Nephron progenitor cell (in vitro differentiated cells): ENCODE measurements around the gene STING1.
A peak's percentile ranks its signal among the peaks of the same experiment; 100 is the strongest.

Experiments used
- DNase-seq: peaks from one replicate; pipeline ENCODE4 v3.0.0; 2021
- H3K27ac Mint-ChIP-seq: 2 replicates; pipeline ENCODE4 v1.8.0; 2021; ENCODE audit warnings: mild to moderate bottlenecking, moderate library complexity, mixed read lengths
- H3K27me3 Mint-ChIP-seq: 2 replicates; pipeline ENCODE4 v1.8.0; 2021; ENCODE audit warnings: mild to moderate bottlenecking, low read depth, mixed read lengths; ENCODE audit not compliant: poor library complexity
- H3K36me3 Mint-ChIP-seq: 2 replicates; pipeline ENCODE4 v1.8.0; 2021; ENCODE audit warnings: low read depth, mixed read lengths
- H3K4me1 Mint-ChIP-seq: 2 replicates; pipeline ENCODE4 v1.8.0; 2021; ENCODE audit warnings: mixed read lengths
- H3K4me3 Mint-ChIP-seq: 2 replicates; pipeline ENCODE4 v1.8.0; 2021; ENCODE audit warnings: mild to moderate bottlenecking, moderate library complexity, mixed read lengths
- H3K9me3 Mint-ChIP-seq: 2 replicates; pipeline ENCODE4 v1.8.0; 2021; ENCODE audit warnings: mild to moderate bottlenecking, moderate library complexity, mixed read lengths
- TF ChIP-seq, protein P1 (sequence below): fragments of 200-600 bp; sonication (generic); IDR thresholded peaks from 2 replicates; pipeline ENCODE4 v1.5.0; 2021; ENCODE audit warnings: antibody characterized with exemption

Gene STING1

DNA sequence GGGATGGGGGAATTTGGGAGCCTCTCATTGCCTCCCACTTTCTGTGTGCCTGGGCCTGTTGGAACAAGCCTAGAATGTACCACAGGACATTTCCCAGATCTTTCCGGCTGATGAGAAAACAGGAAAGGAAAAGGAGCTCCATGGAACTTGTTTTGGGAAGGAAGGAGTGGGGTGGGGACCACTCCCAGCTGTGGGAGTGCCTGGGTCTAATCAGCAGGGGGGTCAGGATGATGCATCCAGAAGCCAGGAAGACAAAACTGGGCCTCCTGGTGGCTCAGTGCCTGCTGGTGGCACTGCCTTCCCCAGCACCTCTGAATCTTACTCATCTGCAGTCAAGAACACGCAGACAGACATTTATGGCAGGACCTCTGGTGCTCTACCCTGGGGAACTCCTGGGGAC, 9.0 kb downstream of the STING1 start:
- Mint-ChIP-seq H3K9me3 (no peaks in the 10 kb centered on the region), H3K27ac (peak overlapping the region; percentile 99), H3K4me1 (peaks cover 61% of the 10 kb centered on the region), H3K36me3 (no peaks in the 10 kb centered on the region), H3K4me3 (peak overlapping the region; percentile 67), H3K27me3 (no peaks in the 10 kb centered on the region)
- no peak for DNase-seq
- TF ChIP-seq, protein P1, sequence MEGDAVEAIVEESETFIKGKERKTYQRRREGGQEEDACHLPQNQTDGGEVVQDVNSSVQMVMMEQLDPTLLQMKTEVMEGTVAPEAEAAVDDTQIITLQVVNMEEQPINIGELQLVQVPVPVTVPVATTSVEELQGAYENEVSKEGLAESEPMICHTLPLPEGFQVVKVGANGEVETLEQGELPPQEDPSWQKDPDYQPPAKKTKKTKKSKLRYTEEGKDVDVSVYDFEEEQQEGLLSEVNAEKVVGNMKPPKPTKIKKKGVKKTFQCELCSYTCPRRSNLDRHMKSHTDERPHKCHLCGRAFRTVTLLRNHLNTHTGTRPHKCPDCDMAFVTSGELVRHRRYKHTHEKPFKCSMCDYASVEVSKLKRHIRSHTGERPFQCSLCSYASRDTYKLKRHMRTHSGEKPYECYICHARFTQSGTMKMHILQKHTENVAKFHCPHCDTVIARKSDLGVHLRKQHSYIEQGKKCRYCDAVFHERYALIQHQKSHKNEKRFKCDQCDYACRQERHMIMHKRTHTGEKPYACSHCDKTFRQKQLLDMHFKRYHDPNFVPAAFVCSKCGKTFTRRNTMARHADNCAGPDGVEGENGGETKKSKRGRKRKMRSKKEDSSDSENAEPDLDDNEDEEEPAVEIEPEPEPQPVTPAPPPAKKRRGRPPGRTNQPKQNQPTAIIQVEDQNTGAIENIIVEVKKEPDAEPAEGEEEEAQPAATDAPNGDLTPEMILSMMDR, result no peak

DNA sequence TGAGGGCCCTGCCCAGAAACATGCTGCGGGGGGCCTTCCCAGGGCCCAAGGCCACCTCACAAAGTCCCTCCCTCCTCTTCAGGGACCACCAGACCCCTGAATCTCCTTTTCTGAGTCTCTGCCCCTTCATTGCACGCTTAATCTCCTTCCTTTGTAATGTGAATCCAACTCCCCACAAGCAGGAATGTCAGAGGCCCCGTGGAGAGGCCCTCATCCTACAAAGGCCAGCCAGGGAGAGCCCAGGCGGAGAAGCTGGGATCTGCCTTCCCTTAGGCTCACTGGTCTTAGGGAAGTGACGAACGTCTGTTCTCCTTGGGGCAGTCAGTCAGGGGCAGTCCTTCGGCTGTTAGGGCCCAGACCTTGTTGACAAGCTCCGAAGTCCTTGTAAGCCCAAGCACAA, 9.5 kb downstream of the STING1 start:
- Mint-ChIP-seq H3K27me3 (no peaks in the 10 kb centered on the region), H3K9me3 (no peaks in the 10 kb centered on the region), H3K27ac (peak overlapping the region; percentile 99), H3K4me3 (peak overlapping the region; percentile 67), H3K36me3 (no peaks in the 10 kb centered on the region), H3K4me1 (peaks cover 61% of the 10 kb centered on the region)
- TF ChIP-seq, protein P1, result no peak
- DNase-seq, result peak; percentile 51

DNA sequence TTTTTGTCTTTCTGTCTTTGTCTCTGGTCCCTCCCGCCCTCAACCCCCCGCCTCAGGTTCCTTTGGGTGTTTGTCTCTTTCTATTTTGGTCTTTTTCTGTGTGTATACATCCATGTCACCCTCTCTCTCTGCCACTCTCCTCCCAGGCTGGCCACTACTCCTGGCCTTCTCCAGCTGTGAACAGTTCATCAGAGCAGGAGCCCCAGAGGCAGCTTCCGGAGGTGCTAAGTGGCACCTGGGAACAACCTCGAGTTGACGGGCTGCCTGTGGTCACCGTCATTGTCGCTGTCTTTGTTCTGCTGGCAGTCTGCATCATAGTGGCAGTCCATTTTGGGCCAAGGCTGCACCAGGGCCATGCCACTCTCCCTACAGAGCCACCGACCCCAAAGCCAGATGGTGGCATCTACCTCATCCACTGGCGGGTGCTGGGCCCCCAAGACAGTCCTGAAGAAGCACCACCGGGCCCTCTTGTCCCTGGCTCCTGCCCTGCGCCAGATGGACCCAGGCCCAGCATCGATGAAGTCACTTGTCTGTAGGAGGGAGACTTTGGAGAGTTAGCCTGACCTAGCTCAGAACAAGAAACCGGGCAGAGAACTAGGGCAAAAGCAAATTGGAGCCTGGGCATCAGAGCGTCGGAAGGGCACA, 10.1 kb downstream of the STING1 start:
- no peak for DNase-seq
- Mint-ChIP-seq H3K27me3 (no peaks in the 10 kb centered on the region), H3K4me1 (peaks cover 61% of the 10 kb centered on the region), H3K4me3 (no peak overlapping the region), H3K27ac (peak overlapping the region; percentile 99), H3K9me3 (no peaks in the 10 kb centered on the region), H3K36me3 (no peaks in the 10 kb centered on the region)
- TF ChIP-seq, protein P1, result no peak

DNA sequence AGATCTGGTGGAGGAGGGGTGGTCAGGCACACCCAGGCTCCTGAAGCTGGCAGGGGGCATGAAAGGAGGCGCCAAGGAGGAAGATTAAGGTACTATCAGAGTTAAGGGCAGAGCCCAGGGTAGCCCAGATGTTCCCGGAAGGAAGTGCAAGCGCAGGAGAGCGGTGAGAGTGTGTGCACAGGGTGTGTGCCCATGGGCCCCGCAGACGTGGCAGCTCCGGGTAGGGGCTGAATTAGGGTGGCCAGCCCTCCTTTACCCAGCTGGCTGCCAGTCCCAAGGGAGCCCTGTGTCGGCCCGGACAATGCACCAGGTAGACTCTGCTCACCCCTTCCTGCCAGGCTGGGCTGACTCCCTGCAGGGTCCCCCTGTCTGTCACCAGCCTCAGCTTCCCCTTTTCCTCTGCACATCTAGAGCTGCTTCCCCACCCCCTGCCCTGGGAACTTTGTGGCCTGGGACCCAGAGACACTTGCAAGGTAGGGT, 11.7 kb downstream of the STING1 start, which contains the start of gene SMIM33:
SMIM33 (plus strand) TSS at position 184 of the 480 bp plus-strand sequence; CDS start at position 302, 118 bp downstream.
- TF ChIP-seq, protein P1, result no peak
- Mint-ChIP-seq H3K9me3 (no peaks in the 10 kb centered on the region), H3K27me3 (no peaks in the 10 kb centered on the region), H3K4me1 (peaks cover 63% of the 10 kb centered on the region), H3K27ac (no peak within 1 kb of the TSS), H3K36me3 (no peaks in the 10 kb centered on the region), H3K4me3 (no peak within 1 kb of the TSS)
- DNase-seq, result no peak

DNA sequence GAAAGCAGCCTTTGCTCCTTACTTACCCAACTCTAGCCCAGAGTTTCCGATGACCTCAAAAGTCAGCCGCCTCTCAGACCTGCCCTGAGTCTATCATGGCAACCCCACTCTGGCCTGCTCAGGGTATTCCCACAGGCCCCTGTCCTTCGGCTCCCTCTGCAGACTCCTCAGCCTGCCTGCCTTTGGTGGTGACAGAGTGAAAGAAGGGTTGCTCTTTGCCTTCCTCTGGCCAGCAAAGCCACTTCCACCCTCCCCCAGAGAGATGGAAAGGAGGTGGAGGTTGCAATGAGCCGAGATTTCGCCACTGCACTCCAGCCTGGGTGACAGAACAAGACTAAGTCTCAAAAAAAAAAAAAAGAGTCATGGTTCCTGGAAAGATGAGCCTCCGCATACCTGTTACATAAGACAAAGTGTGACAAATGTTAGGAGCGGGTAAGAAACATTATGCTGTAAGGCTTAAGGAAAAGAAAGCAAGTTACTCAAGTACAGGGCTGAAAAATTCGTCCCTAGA, 14.1 kb downstream of the STING1 start:
- peak overlapping the region; percentile 90 for H3K27ac Mint-ChIP-seq
- TF ChIP-seq, protein P1, result no peak
- no peak overlapping the region for H3K4me3 Mint-ChIP-seq
- no peaks in the 10 kb centered on the region for H3K27me3 Mint-ChIP-seq
- H3K4me1 Mint-ChIP-seq, result peaks cover 39% of the 10 kb centered on the region
- no peaks in the 10 kb centered on the region for H3K36me3 Mint-ChIP-seq
- H3K9me3 Mint-ChIP-seq, result no peaks in the 10 kb centered on the region
- no peak for DNase-seq
